ENCODE results near the gene HES2.
A peak's percentile ranks its signal among the peaks of the same experiment; 100 is the strongest.
"Not testable (repeated sequence)": the region's sequence is repeated elsewhere in the genome, so short reads cannot be mapped to it uniquely, and the experiment has no call there.

HES2 gene

DNA sequence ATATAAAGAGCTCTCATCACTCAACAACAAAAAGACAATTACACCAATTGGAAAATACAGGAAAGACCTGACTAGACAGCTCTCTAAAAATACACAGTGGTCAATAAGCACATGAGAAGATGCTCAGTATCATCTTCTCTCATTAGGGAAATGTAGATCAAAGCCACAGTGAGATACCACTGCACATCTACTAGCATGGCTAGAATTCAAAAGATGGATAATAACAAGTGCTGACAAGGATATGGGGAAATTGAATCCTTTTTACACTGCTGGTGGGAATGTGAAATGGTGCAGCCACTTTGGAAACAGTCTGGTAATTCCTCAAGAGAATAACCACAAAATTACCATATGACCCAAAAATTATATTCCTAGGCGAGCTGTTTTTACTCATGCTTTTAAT, 35.6 kb downstream of the HES2 start:
- no peak for DNase-seq

DNA sequence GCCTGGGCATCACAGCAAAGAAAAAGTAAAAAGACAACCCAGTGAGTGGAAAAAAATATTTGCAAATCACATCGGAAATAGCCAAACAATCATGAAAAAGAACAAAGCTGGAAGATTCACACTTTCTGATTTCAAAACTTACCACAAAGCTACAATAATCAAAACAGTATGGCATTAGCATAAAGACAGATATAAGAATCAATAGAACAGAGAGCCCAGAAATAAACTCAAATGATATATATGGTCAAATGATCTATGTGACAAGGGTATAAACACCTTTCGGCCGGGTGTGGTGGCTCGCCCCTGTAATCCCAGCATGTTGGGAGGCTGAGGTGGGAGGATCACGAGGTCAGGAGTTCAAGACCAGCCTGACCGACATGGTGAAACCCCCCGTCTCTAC, 39.7 kb downstream of the HES2 start:
- DNase-seq, result no peak

DNA sequence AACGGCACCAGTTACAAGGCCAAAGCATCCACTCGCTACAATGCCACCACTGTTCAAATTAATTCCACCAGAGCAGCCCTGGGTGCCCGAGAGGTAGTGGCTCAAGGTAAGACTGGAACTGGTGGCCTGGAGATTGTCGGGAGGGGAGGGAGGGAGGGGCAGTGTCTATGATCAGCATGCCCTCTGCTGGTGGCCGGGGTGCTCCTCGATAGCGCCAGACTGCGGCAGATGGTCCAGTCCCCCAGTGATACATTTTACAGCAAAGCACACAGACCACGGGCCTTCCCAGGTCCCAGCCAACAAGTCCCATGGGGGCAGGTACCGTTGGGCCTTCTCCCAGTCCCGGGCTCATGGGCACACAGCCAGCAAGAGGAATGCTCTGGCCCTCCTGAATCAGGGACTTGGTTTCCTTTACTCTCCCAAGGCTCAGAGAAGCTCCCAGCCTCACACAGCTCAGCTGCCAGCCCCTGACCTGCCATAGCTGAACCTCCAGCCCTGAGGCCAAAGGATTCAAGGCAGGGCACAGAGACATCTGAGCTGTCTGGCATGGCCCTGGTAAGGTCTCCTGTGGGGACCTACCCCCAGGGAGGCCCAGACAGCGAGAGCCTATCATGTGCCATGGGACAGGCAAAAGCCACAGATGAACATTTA, 41.5 kb downstream of the HES2 start:
- no peak for DNase-seq

DNA sequence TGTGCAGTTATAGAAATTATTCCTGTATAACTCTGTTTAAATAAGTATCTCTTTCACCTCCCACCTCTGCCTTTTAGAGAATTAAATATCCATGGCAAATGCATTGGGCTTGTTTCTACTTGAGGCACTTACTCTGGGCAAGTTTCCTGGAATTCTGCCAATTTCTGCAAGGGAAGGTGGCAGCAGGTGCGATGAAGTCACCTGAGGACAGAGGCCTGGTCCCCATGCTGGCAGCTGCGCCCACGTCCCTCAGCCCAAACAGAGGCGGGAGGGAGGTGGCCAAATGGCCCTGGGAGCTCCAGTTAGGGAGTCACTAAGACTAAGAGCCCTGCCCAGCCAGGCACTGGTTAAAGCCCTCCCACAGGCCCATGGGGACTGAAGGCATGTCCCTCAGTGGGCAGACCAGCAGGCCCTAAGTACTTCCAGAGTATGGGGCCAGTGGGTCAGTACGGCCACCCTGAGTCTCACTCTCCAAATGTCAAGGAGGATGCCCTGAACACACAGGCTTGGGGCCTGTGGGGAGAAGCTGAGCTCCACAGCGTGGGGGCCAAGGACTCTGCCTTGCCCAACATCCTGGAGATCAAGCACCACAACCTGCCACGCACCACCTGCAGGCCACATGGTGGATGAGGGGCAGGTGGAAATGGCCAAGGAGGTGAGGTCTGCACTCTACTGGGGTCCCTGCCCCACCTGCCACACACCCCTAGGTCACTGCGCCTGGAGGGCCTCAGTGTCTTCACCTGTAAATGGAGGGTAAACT, 45.6 kb downstream of the HES2 start:
- DNase-seq, result no peak

DNA sequence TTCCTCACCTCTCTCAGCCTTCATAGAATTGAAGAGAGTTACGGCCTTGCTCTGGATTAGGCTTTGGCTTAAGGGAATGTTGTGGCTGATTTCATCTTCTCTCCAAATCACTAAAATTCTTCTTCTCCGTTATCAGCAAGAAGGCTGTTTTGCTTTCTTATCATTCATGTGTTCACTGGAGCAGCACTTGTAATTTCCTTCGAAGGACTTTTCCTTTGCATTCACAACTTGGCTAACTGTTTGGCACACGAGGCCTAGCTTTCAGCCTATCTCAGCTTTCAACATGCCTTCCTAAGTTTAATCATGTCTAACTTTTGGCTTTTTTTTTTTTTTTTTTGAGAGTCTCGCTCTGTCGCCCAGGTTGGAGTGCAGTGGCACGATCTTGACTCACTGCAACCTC, 47.5 kb downstream of the HES2 start:
- not testable (repeated sequence) for DNase-seq

DNA sequence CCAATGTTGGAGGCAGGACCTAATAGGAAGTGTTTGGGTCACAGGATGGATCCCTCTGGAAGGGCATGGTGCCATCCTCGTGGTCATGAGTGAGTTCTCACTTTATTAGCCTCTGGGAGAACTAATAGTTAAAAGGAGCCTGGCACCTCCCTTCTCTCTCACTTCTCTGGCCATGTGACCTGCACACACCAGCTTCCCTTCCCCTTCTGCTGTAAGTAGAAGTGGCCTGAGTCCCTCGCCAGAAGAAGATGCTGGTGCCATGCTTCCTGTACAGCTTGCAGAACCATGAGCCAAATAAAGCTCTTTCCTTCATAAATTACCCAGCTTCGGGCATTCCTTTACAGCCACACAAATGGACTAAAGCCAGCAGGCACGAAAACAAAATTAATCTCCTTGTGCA, 49.7 kb downstream of the HES2 start:
- DNase-seq, result no peak

DNA sequence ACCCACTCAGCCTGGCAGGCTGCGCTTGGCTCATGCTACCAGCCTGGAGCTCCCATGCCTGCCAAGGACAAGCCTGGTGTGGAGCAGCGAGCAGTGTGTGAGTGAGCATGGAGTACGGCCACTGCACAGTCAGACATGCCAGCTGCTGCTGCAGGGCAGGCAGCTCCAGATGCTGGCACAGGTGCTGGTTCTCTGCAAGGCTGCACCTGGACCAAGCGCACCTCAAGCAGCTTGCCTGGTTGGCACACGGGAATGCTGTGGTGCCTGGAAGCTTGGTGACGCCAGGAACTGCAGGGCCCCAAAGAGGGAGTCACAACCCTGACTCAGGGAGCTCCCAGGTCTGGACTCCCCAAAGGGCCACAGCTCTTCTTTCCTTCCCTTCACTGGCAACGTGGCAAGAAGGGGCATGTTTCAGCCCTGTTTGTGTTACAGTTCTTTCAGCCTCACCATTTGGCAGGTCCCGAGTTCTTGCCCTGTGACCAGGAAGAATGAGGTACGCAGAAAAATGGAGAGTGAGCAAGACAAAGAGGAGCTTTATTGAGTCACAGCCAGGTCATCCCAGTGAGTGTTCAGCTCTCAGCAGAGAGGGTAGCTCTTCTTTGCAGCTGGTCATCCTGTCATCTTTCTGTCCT, 52.2 kb downstream of the HES2 start:
- no peak for DNase-seq

DNA sequence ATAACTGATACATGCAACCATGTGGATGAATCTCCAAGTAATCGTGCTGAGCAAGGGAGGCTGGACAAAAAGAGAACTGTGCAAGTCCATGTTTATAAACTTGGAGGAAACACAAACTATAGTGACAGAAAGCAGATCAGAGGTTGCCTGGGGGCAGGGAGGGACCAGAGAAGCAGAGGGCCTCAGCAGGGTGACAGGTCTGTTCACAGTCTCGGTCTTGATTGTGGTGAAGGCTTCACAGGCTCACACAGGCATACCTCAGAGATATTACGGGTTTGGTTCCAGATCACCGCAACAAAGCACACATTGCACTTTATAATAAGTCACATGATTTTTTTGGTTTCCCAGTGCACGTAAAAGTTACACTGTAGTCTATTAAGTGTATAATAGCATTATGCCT, 54.7 kb downstream of the HES2 start:
- peak; percentile 28 for DNase-seq

DNA sequence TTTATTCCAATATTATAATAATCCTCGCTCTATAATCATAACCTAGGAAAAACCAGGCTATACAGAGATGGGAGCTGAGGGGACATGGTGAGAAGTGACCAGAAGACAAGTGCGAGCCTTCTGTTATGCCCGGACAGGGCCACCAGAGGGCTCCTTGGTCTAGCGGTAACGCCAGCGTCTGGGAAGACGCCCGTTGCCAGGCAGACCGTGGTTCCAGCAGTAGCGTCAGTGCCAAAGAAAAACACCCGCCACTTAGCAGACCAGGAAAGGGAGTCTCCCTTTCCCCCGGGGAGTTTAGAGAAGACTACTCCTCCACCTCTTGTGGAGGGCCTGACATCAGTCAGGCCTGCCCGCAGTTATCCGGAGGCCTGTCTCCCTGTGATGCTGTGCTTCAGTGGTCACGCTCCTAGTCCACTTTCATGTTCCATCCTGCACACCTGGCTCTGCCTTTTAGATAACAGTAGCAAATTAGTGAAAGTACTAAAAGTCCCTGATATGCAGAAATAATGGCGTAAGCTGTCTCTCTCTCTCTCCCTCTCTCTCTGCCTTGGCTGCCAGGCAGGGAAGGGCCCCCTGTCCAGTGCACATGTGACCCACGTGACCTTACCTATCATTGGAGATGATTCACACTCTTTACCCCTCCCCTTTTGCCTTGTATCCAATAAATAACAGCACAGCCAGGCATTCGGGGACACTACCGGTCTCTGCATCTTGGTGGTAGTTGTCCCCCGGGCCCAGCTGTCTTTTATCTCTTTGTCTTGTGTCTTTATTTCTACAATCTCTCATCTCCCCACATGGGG, 56.4 kb downstream of the HES2 start:
- not testable (repeated sequence) for DNase-seq

All from stimulated activated naive CD4-positive, alpha-beta T cell treated with Interleukin-2 at 50 U/mL for 16 hours (primary cell).